Colonic mucosa (tissue), 4 donors: Measurements from ENCODE around the gene PPP1R1C. TPM values are rescaled to one million over a fixed set of nuclear protein-coding genes. Genes with fewer than 3 reads are reported as not detected.

Experiments
- DNase-seq: peaks from one replicate; pipeline ENCODE4 v3.0.0-alpha.2; 2020
- H3K27ac ChIP-seq: fragments of 200-600 bp; one replicate; pipeline ENCODE4 v1.8.0; 2021
- H3K27me3 ChIP-seq: fragments of 200-600 bp; one replicate; pipeline ENCODE4 v1.8.0; 2021
- H3K36me3 ChIP-seq: fragments of 200-600 bp; one replicate; pipeline ENCODE4 v1.8.0; 2021
- H3K4me1 ChIP-seq: fragments of 200-600 bp; one replicate; pipeline ENCODE4 v1.8.0; 2021; ENCODE audit warnings: mild to moderate bottlenecking
- H3K4me3 ChIP-seq: fragments of 200-600 bp; one replicate; pipeline ENCODE4 v1.8.0; 2021
- H3K9ac ChIP-seq, 2 donors: one replicate each; pipeline ENCODE4 v1.7.0; 2013; ENCODE audit warnings: control low read depth in 2 of 2, low read depth in 2 of 2, low read length in 2 of 2
- H3K9me3 ChIP-seq: fragments of 200-600 bp; one replicate; pipeline ENCODE4 v1.8.0; 2021
- intact Hi-C: fragments of 100-400 bp; cut with DNase I; formaldehyde crosslinking; loops from one replicate; pipeline ENCODE4 v1.14.1; 2022
- total RNA-seq, 2 donors: library from RNA; stranded (reverse); fragmentation: NEBNext Ultra II Directional in 1 of 2; extraction: Animal tissue kit (Norgen Biotek cat#: 25700) in 1 of 2; gene quantifications; one replicate each; pipeline ENCODE4 v1.2.1, GENCODE V29; 2021
- TF ChIP-seq, protein P1 (sequence below): fragments of 200-600 bp; IDR thresholded peaks from one replicate; pipeline ENCODE4 v1.8.0; 2022; ENCODE audit warnings: antibody characterized with exemption, mild to moderate bottlenecking
- donor health status: healthy.
- donor health status: DM: no; HTN: no; CAD: no.
- donor health status: DM: no; HTN: no; CAD: no.

Gene PPP1R1C
- total RNA-seq, 2 donors from 2014 or later = not detected

DNA sequence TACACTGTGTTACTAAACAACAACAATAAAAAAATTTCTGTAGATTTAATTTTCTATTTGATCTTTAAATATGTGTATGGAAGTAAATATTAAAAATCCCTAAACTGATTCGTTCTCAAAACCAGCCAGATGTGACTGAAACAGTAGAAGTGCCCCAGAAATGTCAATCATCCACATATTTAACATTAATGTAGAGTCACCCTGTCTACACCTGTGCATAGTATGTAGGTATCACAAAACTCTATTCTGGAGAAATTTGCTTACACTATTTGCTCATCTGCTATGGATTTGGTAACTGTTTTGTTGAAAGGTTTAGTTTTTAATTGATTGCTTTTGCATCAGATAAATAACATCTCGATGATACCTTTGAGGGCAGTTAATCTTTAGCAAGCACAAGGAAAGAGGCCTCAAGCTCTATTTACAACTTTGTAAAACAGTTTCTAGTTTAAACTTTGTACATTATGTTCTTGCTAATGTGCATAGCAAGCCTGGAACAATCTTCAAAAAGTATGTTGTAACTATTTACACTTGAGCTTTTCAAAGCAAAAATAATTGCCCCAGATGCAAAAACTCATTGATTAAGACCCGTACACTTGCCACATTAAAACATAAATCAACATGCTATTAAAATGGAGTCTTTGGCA, 76.8 kb downstream of the PPP1R1C start:
- Histone ChIP-seq H3K27ac (no peak overlapping the region), H3K27me3 (no peaks in the 10 kb centered on the region), H3K36me3 (no peaks in the 10 kb centered on the region), H3K4me3 (no peak overlapping the region), H3K9me3 (no peaks in the 10 kb centered on the region), H3K9ac (no peak overlapping the region), H3K4me1 (no peaks in the 10 kb centered on the region)
- intact Hi-C loops = no loop called here
- TF ChIP-seq, protein P1, sequence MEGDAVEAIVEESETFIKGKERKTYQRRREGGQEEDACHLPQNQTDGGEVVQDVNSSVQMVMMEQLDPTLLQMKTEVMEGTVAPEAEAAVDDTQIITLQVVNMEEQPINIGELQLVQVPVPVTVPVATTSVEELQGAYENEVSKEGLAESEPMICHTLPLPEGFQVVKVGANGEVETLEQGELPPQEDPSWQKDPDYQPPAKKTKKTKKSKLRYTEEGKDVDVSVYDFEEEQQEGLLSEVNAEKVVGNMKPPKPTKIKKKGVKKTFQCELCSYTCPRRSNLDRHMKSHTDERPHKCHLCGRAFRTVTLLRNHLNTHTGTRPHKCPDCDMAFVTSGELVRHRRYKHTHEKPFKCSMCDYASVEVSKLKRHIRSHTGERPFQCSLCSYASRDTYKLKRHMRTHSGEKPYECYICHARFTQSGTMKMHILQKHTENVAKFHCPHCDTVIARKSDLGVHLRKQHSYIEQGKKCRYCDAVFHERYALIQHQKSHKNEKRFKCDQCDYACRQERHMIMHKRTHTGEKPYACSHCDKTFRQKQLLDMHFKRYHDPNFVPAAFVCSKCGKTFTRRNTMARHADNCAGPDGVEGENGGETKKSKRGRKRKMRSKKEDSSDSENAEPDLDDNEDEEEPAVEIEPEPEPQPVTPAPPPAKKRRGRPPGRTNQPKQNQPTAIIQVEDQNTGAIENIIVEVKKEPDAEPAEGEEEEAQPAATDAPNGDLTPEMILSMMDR = no peak
- no peak for DNase-seq

DNA sequence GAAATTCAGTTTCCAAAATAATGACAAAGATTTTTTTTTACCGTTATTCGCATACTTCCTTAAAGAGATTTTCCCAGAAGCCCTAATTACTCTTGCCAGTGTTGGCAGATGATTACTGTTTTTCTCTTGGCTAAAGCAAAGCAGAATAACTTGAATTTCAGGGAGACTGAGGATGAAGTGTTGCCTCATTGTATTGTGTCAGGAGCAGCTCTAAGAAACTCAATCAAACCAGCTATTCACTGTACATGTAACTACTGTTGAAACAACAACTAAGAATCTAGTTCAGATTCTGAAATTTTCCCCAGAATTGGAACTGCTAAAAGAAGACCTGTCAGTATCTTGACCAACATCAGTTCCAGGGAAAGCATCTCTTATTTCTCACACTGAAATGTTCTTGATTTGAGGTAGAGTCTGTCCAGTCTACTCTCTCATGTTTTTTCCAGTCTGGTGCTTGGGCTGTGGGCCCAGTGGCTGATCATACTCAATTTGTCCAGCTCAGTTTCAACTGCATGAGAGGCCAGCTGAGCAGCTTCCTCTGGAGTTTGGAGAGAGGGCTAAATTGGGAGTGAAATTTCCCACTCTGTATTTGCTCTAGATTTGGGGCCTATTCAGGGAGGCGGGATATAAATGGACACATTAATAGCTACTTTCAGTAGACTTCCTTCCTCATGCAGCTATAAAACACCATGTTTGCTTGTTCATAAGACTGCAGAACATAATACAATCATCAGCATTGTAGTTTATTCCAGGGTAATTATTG, 78.5 kb downstream of the PPP1R1C start:
- Histone ChIP-seq H3K9ac (no peak overlapping the region), H3K4me1 (no peaks in the 10 kb centered on the region), H3K27ac (no peak overlapping the region), H3K27me3 (no peaks in the 10 kb centered on the region), H3K4me3 (no peak overlapping the region), H3K9me3 (no peaks in the 10 kb centered on the region), H3K36me3 (no peaks in the 10 kb centered on the region)
- TF ChIP-seq, protein P1 = no peak
- intact Hi-C loops = no loop called here
- no peak for DNase-seq

DNA sequence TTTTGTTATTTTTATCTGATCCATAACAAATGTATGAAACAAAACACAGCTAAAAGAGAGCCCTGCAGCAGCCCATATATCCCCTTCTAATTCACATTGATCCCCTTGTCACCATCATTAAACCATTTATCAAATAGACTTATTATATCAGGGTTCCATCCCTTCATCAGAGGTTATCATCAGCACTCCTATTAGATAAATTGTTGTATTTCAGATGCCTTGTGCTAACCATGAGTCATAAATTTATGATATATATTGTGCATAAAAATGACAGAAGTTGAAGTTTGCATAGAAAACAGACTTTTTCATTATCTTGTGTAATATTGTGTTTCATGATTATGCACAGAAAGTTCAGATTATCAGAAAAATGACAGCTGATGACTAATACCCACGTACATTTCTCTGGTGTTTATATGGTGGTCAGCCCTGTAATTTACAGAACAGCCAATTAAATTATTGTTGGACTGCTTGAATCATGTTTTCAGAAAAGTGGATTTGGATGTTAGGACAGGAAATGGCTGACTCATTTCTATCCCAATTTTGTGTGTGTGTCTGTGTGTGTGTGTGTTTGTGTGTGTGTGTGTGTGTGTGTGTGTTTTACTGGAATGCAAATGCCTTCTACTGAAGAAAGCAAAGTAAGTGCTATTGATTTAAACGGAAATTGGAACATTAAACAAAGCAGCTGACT, 80.9 kb downstream of the PPP1R1C start:
- H3K4me1 ChIP-seq = no peaks in the 10 kb centered on the region
- H3K4me3 ChIP-seq = no peak overlapping the region
- no peak for DNase-seq
- TF ChIP-seq, protein P1 = no peak
- no peak overlapping the region for H3K27ac ChIP-seq
- no peaks in the 10 kb centered on the region for H3K9me3 ChIP-seq
- intact Hi-C loops = no loop called here
- H3K9ac ChIP-seq = no peak overlapping the region
- no peaks in the 10 kb centered on the region for H3K36me3 ChIP-seq
- H3K27me3 ChIP-seq = no peaks in the 10 kb centered on the region

DNA sequence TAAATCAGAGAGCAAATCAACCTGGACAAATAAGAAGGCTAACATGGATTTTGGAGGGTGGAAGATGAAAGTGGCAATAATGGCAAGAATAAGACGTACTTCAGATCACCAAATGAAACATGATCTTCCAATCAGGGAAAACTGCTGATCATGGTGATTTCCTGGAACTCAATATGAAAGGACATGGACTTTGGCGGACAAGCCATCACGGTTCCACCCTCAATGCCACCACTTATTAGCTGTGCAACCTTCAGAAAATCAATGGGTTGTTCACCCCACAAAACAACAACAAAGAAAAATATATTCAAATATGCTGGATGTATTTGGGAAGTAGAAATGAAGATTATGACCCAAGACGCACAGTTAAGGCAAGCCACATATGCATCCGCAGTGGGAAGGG, 81.7 kb downstream of the PPP1R1C start:
- H3K36me3 ChIP-seq = no peaks in the 10 kb centered on the region
- no peak overlapping the region for H3K27ac ChIP-seq
- no peaks in the 10 kb centered on the region for H3K4me1 ChIP-seq
- no peak overlapping the region for H3K9ac ChIP-seq
- TF ChIP-seq, protein P1 = no peak
- intact Hi-C loops = no loop called here
- no peak overlapping the region for H3K4me3 ChIP-seq
- no peaks in the 10 kb centered on the region for H3K9me3 ChIP-seq
- no peak for DNase-seq
- no peaks in the 10 kb centered on the region for H3K27me3 ChIP-seq

DNA sequence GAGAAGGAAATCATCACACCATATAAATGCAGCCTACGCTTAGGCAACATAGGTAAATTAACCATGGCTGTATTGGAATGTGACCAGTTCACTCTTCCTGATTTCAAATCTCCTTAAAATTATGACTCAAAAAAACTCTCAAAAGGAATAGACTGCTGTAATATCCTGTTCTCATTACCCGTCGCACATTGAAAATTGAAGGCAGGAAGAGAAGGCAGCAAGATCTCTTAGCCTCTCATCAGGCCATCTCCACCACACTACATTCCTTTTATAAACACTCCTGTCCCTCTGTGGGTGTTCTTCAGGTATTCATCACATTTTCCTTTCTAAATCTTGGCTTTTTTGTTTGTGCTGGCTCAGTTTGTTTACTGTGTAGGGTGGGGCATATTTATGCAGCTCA, 83.2 kb downstream of the PPP1R1C start:
- no peak overlapping the region for H3K9ac ChIP-seq
- no peaks in the 10 kb centered on the region for H3K4me1 ChIP-seq
- TF ChIP-seq, protein P1 = no peak
- intact Hi-C loops = no loop called here
- no peaks in the 10 kb centered on the region for H3K27me3 ChIP-seq
- no peaks in the 10 kb centered on the region for H3K9me3 ChIP-seq
- no peak overlapping the region for H3K4me3 ChIP-seq
- no peak overlapping the region for H3K27ac ChIP-seq
- H3K36me3 ChIP-seq = no peaks in the 10 kb centered on the region
- no peak for DNase-seq
